AML-193 (cell line): ENCODE data around the gene FAM120B.

Experiments
- DNase-seq, 2 experiments: peaks; one replicate each; lab custom pipeline; 2025; lab: John Stamatoyannopoulos, UW

The FAM120B gene

GRCh38 chr6:170286246-170286933 lies 20.2 kb upstream of the FAM120B start:
- DNase-seq, result no peak

DNA sequence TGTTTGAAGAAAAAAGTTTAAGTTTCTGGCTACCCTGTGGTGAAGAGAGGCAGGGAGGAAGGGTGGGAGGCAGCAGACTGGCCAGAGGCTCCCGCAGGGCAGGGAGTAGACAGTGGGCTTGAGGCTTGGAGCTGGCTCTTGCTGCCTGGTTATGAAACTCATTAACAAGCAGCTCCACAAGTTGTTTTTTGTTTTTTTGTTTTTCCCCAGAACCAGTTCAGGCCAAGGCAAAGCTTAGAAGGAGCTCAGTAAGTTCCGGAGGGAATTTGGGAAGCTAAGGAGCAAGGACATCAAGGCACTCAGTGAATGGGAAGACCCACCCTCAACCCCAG lies 19.7 kb upstream of the FAM120B start:
- DNase-seq, result no peak

GRCh38 chr6:170287371-170287876 lies 19.1 kb upstream of the FAM120B start:
- no peak for DNase-seq

- DNase-seq, result no peak
Observed at GRCh38 chr6:170288091-170288631, 18.4 kb upstream of the FAM120B start.

DNA sequence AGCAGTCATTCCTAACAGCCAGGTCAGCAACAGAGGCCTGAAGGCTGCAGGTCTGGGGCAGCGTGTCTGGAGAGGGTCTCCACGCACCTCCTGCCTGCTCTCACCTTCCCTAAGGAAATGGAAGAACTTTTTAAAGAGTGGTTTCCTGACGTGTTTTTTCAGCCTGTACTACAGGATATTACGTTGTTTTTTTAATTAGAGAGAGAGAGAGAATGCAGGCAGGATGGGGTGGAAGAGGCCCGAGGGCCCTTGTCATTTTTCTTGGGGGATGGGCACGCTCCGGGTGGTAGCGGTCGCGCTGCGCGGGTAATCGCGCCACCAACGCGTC lies 17.7 kb upstream of the FAM120B start:
- no peak for DNase-seq

- DNase-seq, result no peak
Observed at GRCh38 chr6:170289180-170289931, 17.2 kb upstream of the FAM120B start.

DNA sequence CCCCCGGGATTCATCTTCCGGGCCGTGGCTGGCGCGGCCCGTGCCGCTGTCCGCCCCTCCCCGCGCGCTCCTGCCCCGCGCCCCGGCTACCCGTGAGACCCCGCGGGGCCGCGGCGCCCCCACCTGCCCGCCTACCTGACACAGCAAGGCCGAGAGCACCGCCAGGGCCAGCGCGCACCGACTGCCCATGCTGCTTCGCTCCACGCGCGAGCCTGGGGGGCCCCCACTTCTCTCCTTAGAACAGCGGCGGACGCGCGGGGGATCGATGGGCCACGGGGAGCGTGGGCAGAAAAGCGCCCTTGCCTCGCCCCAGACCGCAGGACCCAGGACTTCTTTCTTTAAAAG lies 16.6 kb upstream of the FAM120B start:
- no peak for DNase-seq

DNA sequence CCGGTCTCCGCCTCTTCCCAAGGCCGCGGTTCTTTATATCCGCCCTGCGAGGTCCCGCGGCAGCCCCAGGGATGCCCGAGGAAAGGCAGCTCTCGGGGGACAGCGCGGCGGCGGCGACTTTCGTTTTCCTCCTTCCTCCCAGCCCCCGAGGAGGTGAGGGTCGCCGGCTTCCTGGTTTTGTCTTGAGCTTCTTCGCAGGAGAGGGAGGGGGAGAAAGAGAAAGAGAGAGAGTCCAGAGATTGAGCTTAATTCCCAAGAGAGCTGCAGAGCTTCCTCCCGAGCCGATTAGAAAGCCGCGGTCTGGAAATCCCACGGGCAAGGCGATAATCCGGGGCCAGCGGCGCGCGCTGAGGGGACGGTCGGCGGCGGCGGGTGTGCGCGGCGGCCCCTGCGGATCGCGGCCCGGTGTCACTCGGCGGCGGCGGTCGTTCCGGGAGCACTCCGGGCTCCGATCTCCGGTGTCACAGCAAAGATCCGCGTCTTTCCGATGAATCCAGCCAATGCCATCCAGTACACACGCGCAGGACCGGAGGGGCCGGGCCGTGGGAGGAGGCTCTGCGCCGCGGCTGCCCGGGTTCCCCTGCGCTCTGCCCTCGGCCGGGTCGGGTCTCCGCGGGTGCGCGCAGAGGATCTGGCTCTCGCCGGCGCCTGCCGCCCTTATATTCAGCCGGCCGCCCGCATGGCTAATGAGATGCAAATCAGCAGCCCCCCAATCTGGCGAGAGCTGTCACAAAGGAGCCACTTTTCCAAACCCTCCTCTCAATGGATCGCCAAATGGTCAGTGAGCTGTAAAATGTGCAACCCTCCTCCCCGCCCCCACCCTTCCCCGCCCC lies 16.0 kb upstream of the FAM120B start, which contains the start of gene DLL1:
TSS of gene DLL1 (minus strand) at position 783 of the 833 bp plus-strand sequence. CDS start 939 bp downstream, outside the sequence.
- no peak for DNase-seq

- DNase-seq, result no peak
Observed at GRCh38 chr6:170291271-170292110, 15.1 kb upstream of the FAM120B start.

- DNase-seq, result no peak
Observed at GRCh38 chr6:170292111-170292406, 14.5 kb upstream of the FAM120B start.

GRCh38 chr6:170292407-170293158 lies 14.0 kb upstream of the FAM120B start:
- peak in 1 of 2 experiments; percentile 20 for DNase-seq

- DNase-seq, result no peak
Observed at GRCh38 chr6:170293341-170294231, 13.0 kb upstream of the FAM120B start.

- DNase-seq, result no peak
Observed at GRCh38 chr6:170294298-170294730, 12.2 kb upstream of the FAM120B start.

- no peak for DNase-seq
Observed at GRCh38 chr6:170294813-170295509, 11.6 kb upstream of the FAM120B start.

DNA sequence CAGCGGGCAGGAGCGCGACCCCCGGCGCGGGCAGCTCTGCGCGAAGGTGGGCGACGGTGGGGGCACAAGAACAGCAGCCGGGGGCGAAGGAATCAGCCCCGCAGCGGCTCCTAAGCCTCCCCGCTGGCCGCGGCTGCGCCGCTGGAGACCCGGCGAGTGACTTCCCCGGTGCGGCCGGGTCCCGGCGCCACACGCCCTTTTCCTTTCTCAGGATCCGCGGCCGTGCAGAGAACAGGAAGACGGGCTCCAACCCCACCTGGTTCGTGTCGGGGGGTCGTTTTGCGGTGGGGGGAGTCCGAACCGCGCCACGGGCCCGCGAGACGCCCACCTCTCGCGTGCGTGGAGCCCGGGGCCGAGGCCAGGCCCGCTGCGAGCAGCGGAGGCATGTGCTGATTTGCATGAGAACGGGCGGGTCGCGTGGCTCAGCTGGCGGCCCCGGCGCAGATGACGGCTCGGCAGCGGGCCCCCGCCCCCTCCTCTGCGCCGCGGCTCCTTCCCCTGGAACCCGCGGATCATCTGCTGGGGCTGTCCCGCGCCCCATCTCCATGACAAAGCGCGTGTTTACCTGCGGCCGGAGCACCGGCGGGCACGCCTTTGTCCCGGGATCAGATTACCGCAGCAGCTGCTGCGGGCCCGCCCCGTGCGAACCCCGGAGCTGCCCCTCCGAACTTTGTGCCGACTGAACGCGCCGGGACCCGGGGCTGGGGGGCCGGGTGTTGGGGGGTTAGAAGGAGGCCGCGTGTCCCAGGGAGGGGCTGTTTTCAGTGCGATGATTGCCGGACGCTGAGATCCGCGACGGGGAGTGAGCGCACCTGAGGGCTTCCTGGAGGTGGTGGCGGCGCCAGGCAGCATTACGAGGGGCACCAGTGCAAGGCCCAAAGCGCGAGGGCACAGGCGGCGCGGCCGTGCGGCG lies 10.8 kb upstream of the FAM120B start:
- no peak for DNase-seq

GRCh38 chr6:170296423-170296745 lies 10.2 kb upstream of the FAM120B start:
- no peak for DNase-seq

DNA sequence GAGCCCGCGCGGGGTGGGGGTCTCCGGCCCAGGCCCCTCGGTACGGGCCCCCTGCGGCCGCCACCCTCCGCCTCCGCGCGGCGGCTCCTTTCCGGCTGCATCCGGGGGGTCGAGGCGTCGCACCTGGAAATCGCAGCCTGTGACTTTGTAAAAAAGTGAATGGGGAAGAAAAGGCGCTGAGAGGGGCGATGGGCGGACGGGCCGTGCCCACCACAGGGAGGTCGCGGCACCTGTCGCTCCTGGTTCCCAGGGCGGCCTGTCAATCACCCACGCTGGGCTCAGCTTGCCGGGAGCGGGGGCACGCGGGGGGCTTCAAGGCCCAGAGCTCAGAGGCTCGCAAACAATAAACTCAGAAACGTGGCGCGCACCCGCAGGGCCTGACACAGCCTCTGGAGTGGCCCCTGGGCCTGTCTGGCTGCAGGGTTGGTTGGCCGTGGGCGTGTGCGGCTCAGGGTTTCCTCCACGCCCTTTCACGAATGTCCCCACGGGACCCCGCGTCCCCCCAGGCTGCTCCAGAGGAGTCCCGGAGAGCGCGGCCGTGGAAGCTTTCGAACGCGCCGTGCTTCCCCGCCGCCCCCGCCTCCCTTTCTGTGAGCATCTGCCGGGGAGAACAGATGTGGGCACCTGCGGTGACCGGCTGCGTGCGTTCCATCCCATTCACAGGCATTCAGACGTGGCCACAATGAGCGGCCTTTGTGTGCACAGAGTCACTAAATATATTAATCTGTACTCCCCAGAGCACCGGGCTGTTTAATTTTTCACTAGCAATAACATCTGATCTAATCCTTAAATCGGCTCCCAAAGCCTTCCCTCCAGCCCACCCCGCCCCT lies 9.6 kb upstream of the FAM120B start:
- no peak for DNase-seq
